Dedifferentiated amniotic fluid mesenchymal stem cell (primary cell): ENCODE results near the gene SHC1.

ENCODE experiments used
- DNase-seq: peaks from one replicate; pipeline ENCODE4 v3.0.0-alpha.2; 2016; ENCODE audit errors: extremely low spot score

Gene SHC1

GRCh38 chr1:155008015-155008941, 37.7 kb upstream of the SHC1 start:
- DNase-seq, result no peak

GRCh38 chr1:155007251-155007828, 36.8 kb upstream of the SHC1 start:
- DNase-seq, result no peak

GRCh38 chr1:155006601-155007101, 36.1 kb upstream of the SHC1 start:
- DNase-seq, result no peak

- no peak for DNase-seq
These were observed 34.8 kb upstream of the SHC1 start for GRCh38 chr1:155005076-155006011.

GRCh38 chr1:155004352-155005075, 34.0 kb upstream of the SHC1 start:
- no peak for DNase-seq

GRCh38 chr1:155003766-155004351, 33.3 kb upstream of the SHC1 start:
- no peak for DNase-seq

GRCh38 chr1:155003227-155003765, 32.7 kb upstream of the SHC1 start:
- DNase-seq, result no peak

GRCh38 chr1:155002464-155003226, 32.1 kb upstream of the SHC1 start, which contains the start of gene ZBTB7B:
Gene ZBTB7B (plus strand): TSS chr1:155002802. CDS start chr1:155014661, 11,859 bp downstream.
- no peak for DNase-seq

- DNase-seq, result peak; percentile 99
These were observed 31.3 kb upstream of the SHC1 start for GRCh38 chr1:155001675-155002463.

- DNase-seq, result no peak
These were observed 30.8 kb upstream of the SHC1 start for GRCh38 chr1:155001425-155001674.

GRCh38 chr1:155000726-155001424, 30.3 kb upstream of the SHC1 start:
- DNase-seq, result peak; percentile 70

GRCh38 chr1:155000411-155000725, 29.8 kb upstream of the SHC1 start:
- DNase-seq, result no peak

- no peak for DNase-seq
These were observed 29.2 kb upstream of the SHC1 start for GRCh38 chr1:154999571-155000410.

- DNase-seq, result peak; percentile 54
These were observed 28.4 kb upstream of the SHC1 start for GRCh38 chr1:154998818-154999570.

- DNase-seq, result no peak
These were observed 27.7 kb upstream of the SHC1 start for GRCh38 chr1:154998201-154998780.

- no peak for DNase-seq
These were observed 26.6 kb upstream of the SHC1 start for GRCh38 chr1:154996966-154997701.
